HG02884 (cell line): Measurements from ENCODE around the gene ELOVL6.
A peak's percentile ranks its signal among the peaks of the same experiment; 100 is the strongest.
"Not testable (repeated sequence)": the region's sequence is repeated elsewhere in the genome, so short reads cannot be mapped to it uniquely, and the experiment has no call there.

ENCODE experiments used
- ATAC-seq: cut with Tn5 transposase; IDR thresholded peaks from one replicate; pipeline ENCODE4 v1.9.1; 2021; ENCODE audit warnings: mild to moderate bottlenecking, moderate library complexity; ENCODE audit not compliant: unreplicated experiment

Gene ELOVL6, protein sequence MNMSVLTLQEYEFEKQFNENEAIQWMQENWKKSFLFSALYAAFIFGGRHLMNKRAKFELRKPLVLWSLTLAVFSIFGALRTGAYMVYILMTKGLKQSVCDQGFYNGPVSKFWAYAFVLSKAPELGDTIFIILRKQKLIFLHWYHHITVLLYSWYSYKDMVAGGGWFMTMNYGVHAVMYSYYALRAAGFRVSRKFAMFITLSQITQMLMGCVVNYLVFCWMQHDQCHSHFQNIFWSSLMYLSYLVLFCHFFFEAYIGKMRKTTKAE

DNA sequence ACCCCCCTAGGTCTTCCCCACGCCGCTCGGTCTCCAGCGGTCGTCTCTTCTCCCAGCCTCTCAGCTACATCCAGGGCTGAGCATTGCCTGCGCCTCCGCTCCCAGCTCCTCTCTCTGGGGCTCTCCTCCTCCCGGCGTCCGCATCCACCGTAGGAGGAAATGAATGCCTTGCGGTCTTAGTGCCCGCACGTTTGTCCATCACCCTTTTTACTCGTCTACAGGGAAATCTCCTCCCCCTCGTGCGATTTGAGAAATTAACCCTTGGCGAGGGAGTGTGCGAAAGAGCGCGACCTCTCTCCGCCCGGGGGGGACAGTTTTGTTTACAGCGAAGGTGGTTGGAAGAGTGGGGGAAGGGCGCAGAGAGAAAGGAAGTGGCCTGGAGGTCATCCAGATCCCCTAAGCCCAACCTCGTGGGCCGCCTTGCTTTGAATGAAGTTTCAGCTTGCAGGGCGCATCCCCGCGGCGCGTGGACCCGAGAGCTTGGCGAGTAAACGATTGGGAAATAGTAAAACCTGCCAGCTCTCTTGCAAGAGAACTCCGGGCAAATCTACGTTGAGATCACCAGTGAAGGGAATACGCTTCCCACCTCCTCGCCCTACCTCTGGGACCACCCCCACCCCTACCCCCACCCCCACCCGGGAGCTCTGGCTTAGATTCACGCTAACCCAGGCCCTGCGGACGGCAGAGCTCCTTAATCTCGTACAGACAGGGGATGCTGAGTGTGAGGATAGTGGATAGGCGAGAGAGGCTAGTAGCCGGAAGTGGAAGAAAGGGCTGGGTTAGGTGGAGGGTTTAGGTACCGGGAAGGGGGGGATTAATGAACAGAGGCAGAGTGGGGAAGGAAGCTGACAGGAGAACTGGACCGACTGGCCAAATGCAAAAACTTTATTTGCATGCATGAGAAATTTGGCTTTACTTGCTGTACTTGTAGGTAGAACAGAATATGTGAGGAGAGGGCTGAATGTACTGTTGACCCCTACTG, at the start of gene ELOVL6:
Gene ELOVL6, minus strand, starts transcription at position 181 of the 982 bp plus-strand sequence. CDS start 280 bp downstream, outside the sequence.
- ATAC-seq, result no peak

DNA sequence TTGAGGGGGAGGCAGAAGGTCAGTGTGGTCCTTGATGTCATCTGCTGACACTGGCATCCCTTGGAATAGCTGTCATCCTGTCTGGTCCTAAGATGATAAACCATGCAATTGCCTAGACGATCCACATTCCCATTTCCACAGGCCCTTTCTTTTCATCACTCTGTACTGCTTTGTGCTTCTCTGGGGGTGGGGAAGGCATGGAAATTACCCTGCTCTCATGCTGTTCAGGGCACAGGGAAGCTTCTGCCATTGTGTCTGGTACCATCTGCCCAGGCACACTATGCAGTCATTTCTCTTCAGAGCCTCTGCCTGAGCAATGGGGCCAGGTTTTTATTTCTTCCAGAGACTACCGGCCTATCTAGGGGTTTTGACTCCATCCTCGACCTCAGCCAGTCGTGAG, 49.7 kb upstream of the ELOVL6 start:
- no peak for ATAC-seq

DNA sequence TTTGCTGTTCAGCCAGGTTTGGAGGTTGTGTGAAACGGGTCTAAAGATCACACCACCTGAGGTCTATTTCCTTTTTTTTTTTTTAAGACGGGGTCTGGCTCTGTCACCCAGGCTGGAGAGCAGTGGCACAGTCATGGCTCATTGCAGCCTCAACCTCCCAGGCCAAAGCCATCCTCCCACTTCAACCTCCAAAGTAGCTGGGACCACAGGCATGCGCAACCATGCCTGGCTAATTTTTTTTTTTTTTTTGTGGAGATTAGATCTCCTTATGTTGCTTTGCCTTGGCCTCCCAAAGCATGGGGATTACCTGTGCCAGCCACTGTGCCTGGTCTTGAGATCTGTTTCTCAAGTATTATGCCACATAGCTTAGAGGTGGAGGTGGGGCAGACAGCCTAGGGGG, 49.2 kb upstream of the ELOVL6 start:
- ATAC-seq, result no peak

DNA sequence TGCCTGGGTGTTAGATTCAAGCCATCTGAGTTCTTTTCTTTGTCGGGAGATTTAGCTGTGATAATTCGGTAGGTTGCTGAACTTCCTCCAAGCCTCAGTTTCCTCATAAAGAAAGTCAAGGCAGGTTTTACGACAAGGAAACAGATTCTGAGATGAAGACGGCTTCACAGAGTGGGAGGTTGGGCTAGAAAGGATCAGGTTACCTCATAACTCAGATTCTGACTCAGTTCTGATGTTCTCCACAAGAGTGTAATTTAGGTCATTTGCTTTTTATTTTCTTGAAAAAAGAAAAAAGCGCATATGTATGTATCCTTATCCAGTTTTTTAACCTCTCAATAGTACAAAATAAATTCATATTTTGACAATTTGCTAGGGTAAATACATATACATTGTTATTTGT, 47.2 kb upstream of the ELOVL6 start:
- no peak for ATAC-seq

DNA sequence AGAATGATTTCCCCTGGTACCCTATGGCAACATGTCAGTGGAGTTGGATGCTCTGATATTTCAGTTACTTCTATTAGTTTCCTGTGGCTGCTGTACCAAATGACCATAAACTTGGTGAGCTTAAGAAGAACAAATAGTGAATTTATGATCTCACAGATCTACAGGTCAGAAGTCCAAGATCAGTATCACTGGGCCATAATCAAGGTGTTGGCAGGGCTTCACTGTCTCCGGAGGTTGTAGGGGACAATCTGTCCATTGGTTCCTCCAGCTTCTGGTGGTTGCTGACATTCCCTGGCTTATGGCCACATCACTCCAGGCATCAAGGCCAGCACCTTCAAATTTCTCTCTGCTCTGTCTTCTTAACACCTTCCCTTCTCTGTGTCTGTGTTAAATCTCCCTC, 37.9 kb upstream of the ELOVL6 start:
- ATAC-seq, result no peak

DNA sequence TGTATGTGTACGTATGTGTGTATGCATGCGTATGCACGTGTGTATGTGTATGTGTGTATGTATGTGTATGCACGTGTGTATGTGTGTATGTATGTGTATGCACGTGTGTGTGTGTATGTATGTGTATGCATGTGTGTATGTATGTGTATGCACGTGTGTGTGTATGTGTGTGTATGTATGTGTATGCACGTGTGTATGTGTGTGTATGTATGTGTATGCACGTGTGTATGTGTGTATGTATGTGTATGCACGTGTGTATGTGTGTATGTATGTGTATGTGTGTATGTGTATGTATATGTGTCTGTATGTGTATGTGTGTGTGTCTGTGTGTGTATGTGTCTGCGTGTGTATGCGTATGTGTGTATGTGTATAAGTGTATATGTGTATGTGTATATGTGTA, 35.2 kb upstream of the ELOVL6 start:
- not testable (repeated sequence) for ATAC-seq

DNA sequence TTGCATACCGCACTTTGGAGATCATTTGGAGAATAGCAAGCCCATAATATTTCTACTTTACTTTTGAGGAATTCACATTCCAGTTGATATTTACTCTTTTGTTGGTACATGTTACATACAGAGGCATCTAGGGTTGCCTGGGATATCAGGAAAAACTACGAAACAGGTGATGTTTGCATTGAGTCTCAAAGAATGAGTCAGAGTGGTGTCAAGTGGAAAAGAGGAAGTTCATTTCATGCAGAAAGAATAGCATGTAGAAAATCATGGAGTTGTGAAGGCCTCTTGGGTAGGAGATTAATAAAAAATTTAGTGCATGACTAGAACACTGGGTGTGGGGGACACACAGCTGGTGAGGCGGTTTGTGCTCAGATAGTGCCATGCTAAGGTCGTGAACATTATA, 33.5 kb upstream of the ELOVL6 start:
- peak; percentile 59 for ATAC-seq

DNA sequence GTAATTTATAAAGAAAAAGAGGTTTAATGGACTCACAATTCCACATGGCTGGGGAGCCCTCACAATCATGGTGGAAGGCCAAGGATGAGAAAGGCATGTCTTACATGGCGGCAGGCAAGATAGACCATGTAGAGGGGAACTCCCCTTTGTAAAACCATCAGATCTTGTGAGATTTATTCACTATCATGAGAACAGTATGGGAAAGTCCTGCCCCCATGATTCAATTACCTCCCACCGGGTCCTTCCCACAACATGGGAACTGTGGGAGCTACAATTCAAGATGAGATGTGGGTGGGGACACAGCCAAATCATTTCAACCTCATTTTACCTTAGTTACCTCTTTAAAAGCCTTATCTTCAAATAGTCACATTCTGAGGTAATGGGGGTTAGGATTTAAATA, 30.9 kb upstream of the ELOVL6 start:
- no peak for ATAC-seq

DNA sequence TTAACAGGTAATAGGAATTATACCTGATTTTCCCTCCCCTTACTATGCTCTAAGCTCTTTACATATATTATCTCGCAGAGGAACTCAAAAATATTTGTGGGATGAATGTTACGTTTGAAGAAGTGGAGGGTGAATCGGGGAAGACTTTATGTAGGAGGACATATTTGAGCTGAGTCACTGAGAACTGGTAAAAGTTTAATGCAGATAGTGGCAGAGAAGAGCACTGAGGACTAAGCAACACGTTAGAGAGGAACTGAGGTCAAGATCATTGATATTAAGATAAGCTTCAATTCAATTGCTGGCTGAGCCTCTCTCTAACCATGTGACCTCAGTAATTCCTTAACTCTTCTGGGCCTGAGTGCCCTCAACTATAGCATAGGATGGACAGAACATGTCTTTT, 26.4 kb upstream of the ELOVL6 start:
- ATAC-seq, result no peak

DNA sequence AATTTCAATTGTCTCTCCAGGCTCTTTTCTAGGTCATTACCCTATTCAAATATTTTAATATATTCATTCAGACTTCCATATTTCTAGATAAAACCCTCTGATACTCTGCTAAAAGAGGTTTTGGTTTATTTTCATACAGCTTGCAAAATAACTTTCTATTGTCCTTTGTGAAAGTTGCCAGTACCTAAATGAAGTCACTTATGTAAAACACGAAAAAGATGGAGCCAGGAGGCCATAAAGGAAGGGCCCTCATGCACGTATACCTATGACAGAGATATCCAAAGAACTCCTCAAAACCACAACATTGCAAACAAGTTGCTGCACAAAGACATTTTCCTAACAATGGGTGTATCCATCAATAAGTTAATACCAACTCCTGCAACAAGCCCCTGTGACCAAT, 25.7 kb upstream of the ELOVL6 start:
- no peak for ATAC-seq

DNA sequence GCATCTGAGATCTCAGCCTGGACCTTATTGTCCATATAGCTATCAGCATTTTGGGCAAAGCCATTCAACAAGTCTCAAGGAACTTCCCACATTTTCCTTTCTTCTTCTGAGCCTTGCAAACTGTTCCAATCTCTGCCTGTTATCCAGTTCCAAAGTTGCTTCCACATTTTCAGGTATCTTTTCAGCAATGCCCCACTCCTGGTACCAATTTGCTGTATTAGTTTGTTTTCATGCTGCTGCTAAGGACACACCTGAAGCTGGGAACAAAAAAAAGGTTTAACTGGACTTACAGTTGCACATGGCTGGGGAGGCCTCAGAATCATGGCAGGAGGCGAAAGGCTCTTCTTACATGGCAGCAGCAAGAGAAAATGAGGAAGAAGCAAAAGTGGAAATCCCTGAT, 20.5 kb upstream of the ELOVL6 start:
- not testable (repeated sequence) for ATAC-seq

DNA sequence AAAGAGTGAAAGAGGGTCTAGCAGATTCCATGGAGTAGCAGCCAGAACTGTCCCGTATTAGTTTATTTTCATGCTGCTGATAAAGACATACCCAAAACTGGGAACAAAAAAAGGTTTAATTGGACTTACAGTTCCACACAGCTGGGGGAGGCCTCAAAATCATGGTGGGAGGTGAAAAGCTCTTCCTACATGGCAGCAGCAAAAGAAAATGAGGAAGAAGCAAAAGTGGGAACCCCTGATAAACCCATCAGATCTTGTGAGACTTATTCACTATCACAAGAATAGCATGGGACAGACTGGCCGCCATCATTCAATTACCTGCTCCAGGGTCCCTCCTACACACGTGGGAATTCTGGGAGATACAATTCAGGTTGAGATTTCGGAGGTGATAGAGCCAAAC, 18.8 kb upstream of the ELOVL6 start:
- ATAC-seq, result not testable (repeated sequence)

DNA sequence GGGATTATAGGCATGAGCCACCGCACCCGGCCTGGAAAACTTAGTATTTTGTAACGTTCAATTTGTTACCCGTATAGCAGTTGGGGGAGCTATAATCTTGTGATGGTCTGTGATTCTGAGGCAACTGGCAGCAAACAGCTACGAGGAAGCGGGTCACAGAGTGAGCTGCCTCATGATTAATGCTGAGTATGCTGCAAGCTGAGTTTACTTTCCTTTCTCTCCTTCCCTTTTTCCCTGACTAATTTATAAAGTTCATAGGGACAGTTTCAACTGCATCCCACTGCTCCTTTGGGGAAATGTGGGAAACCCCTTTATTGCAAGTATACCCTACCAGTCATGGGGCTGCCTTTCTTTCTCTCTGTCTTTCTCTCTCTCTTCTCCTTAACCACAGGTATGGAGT, 17.7 kb upstream of the ELOVL6 start:
- no peak for ATAC-seq

DNA sequence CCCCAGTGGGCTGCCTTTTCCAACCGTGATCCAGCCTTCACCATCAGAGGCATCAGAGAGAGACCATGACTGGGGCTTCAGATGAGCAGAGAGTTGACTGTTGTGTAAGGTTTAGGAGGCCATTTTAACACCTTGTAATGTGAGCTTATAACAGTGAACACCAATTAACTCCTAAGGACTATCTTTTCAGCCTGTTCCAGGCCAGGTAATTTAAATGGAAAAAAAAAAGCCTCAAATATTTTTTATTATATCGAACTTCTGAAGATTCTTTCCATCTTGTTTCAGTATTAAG, 13.3 kb upstream of the ELOVL6 start:
- ATAC-seq, result no peak

DNA sequence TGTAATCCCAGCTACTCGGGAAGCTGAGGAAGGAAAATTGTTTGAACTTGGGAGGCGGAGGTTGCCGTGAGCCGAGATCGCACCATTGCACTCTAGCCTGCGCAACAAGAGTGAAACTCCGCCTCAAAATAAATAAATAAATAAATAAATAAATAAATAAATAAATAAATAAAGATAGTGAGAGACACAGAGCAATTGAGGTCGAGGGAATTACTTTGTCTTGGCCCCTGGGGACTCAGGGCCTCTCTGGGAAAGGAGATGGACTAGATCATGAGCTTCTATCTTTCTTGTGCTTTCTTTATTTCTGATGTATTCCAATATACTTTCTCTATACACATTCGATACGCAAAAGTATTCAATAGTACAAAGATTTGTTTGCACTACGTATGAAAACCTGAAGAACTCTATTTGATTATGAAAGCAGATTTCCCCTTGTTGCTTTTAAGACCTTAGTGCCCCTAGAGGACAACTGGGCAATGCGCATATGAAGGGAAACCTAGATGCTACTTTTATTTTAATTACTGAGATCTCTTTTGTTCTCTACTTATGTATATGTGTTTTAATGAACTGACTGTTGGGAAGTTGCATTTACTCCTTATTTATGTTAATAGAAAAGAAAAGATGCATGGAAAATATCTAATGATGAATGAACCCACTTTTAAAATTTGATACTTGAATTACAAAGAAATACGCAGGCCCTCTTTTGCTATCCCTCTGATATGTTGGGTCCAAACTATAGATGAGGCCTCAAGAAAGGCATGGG, 12.8 kb upstream of the ELOVL6 start:
- ATAC-seq, result peak; percentile 79

DNA sequence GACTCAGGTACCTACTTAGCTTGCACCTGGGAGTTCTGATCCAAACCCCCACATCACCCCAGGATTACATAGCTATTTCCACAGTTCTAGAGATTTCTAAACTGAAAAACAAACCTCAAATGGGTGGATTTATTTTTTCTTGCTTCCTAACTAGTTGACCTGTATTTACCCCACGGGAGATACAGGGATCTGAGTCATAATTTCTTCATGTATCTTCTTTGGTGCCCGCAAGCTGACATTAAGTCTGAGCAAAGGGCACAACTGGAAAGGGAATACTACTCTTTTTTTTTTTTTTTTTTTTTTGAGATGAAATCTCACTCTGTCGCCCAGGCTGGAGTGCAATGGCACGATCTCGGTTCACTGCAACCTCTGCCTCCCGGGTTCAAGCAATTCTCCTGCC, 10.0 kb upstream of the ELOVL6 start:
- no peak for ATAC-seq

DNA sequence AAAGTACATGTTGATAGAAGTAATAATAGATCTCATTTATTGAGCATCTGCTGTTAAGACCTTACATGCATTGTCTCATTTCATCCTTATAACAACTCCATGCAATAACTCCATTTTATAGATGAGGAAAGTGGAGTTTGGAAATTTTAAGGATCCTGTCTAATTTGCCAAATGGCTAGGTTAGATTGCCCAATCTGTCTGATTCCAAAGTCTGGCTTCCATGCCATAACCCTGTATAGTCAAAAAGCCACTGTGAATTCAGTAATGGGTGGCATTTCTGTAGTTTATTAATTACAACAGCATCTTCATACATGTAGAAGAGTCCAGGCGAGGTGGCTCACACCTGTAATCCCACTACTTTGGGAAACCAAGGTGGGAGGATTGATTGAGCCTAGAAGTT, 8.8 kb upstream of the ELOVL6 start:
- ATAC-seq, result no peak

DNA sequence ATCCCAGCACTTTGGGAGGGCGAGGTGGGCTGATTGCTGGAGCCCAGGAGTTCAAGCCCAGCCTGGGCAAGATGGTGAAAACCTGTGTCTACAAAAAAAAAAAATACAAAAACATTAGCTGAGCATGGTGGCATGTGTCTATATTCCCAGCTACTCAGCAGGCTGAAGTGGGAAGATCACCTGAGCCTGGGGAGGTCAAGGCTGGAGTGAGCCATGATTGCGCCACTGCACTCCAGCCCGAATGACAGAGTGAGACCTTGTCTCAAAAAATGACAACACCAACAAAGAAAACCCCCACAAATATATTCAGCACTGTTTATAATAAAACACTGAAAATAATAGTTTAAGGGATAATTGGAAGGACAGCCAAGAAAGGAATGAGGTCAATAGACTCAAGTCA, 3.6 kb upstream of the ELOVL6 start:
- no peak for ATAC-seq

DNA sequence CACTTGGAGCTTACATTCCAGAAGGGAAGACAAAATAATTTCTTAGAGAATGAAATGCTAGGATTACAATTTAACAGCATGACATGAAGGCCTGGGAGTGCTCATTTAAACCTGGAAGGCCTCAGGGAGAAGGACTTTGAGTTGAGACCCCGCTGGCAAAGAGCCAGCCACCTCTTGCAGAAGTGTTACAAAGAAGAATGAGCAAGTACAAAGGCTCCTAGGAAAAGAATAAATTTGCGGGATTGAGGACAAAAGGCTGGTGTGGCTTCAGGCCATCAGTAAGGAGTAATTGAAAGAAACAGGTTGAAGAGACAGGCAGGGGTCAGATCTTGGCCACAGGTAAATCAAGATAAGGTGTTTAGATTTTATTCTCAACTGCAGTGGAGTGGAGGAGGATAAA, 3.1 kb upstream of the ELOVL6 start:
- no peak for ATAC-seq

DNA sequence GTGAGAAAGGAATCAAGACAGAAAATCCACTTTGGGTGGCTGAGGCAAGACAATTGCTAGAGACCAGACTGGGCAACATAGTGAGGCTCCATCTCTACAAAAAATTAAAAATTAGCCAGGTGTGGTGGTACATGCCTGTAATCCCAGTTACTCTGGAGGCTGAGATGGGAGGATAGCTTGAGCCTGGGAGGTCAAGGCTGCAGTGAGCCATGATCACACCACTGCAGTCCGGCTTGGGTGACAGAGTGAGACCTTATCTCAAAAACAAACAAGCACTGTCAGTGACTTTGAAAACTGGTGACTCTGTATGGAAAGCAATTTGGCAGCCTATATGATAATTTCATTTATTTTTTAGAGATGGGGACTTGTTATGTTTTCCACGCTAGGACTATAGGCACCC, 2.3 kb upstream of the ELOVL6 start:
- no peak for ATAC-seq

DNA sequence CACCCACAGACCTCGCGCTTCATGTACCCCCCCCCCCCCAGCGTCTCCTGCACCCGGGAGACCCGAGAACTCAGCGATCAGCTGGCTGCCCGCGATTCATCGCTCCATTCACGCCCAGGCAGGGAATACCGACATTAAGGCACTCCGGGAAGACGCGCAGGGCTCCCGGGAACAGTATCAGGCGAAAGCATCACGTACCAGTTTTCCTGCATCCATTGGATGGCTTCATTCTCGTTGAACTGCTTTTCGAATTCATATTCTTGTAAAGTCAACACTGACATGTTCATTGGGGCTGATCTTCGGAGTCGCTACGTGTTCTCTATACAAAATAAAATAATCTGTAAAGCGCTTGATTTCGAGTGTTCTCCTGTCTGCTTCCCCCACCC, 373 bp downstream of the ELOVL6 start:
- ATAC-seq, result no peak
